ENCODE data around the gene RAX2.
"Not testable (repeated sequence)": the region's sequence is repeated elsewhere in the genome, so short reads cannot be mapped to it uniquely, and the experiment has no call there.

- not testable (repeated sequence) for TF ChIP-seq CTCF (IDR thresholded peaks at IDR 0.05 in 2 of 3, conservative IDR thresholded peaks at IDR 0.05 in 1 of 3; ENCODE audit: borderline replicate concordance in 1 of 3, insufficient read depth in 1 of 3, low read depth in 2 of 3, low read length in 2 of 3); REST (IDR thresholded peaks at IDR 0.05; ENCODE audit: low read depth); SP1 (IDR thresholded peaks at IDR 0.05; ENCODE audit: low read depth); POLR2AphosphoS5 (IDR thresholded peaks at IDR 0.05; ENCODE audit: low read depth, low read length); ZNF274 (IDR thresholded peaks at IDR 0.05; ENCODE audit: low read depth, low read length); POLR2A (IDR thresholded peaks at IDR 0.05; ENCODE audit: borderline replicate concordance, extremely low read depth, insufficient read depth, insufficient read length); EZH2phosphoT487 (IDR thresholded peaks at IDR 0.05; ENCODE audit: borderline replicate concordance); SIN3A (IDR thresholded peaks at IDR 0.05; ENCODE audit: low read depth); RAD21 (IDR thresholded peaks at IDR 0.05; ENCODE audit: low read depth); YY1 (IDR thresholded peaks at IDR 0.05; ENCODE audit: extremely low read depth, insufficient replicate concordance, low read depth, low read length); EGR1 (IDR thresholded peaks at IDR 0.05; ENCODE audit: low read depth); MAX (IDR thresholded peaks at IDR 0.05)
Measured at GRCh38 chr19:3758297-3758696, 13.7 kb downstream of the RAX2 start.

All from HCT116 (cell line).